ENCODE measurements around the gene KAT7.

The KAT7 gene

DNA sequence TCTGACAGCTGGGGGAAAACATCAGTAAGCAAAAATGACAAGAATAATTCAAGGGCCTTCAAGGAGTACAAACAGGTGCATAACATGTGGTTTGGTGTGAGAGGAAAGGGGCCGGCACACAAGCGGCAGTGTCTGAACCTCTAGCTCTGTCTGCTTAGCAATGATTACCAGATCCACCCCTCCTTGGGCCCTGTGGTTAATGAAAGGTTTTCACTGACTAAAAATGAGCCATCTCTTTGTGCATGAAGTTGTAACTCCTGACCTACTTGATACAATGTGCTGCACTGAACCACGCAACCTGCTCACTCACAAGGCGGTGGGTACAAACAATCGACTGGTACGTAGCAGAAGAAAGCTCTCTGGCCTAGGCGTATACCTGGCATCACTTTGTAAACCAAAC, 39.7 kb upstream of the KAT7 start:
- Histone ChIP-seq H3K9ac (ENCODE audit: low read length) (no peak overlapping the region), H3K79me2 (ENCODE audit: insufficient read depth, low read length) (no peaks in the 10 kb centered on the region), H3K9me3 (ENCODE audit: insufficient read depth, low read length) (no peaks in the 10 kb centered on the region), H3F3A (ENCODE audit: insufficient read depth) (peaks cover 7% of the 10 kb centered on the region), H3K36me3 (ENCODE audit: low read length) (no peaks in the 10 kb centered on the region), H3K4me2 (ENCODE audit: low read depth, low read length, poor library complexity, severe bottlenecking) (peak overlapping the region; percentile 2), H3K27ac (ENCODE audit: low read depth, low read length) (peak overlapping the region; percentile 54), H4K20me1 (ENCODE audit: low read depth, low read length) (no peaks in the 10 kb centered on the region), H3K9me2 (replicated peaks; ENCODE audit: insufficient read depth, low read length) (no peaks in the 10 kb centered on the region), H2AFZ (ENCODE audit: low read depth, low read length, severe bottlenecking) (no peak overlapping the region), H3K27me3 (ENCODE audit: low read length) (no peaks in the 10 kb centered on the region), H3K4me3 (ENCODE audit: insufficient read depth, low read length, poor library complexity, severe bottlenecking) (no peak overlapping the region)
- no peak for TF ChIP-seq EZH2phosphoT487 (conservative IDR thresholded peaks at IDR 0.05; ENCODE audit: low read length)
- TF ChIP-seq, protein P1, sequence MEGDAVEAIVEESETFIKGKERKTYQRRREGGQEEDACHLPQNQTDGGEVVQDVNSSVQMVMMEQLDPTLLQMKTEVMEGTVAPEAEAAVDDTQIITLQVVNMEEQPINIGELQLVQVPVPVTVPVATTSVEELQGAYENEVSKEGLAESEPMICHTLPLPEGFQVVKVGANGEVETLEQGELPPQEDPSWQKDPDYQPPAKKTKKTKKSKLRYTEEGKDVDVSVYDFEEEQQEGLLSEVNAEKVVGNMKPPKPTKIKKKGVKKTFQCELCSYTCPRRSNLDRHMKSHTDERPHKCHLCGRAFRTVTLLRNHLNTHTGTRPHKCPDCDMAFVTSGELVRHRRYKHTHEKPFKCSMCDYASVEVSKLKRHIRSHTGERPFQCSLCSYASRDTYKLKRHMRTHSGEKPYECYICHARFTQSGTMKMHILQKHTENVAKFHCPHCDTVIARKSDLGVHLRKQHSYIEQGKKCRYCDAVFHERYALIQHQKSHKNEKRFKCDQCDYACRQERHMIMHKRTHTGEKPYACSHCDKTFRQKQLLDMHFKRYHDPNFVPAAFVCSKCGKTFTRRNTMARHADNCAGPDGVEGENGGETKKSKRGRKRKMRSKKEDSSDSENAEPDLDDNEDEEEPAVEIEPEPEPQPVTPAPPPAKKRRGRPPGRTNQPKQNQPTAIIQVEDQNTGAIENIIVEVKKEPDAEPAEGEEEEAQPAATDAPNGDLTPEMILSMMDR (IDR thresholded peaks at IDR 0.05; ENCODE audit: insufficient read depth, low read length, poor library complexity, severe bottlenecking) = no peak

DNA sequence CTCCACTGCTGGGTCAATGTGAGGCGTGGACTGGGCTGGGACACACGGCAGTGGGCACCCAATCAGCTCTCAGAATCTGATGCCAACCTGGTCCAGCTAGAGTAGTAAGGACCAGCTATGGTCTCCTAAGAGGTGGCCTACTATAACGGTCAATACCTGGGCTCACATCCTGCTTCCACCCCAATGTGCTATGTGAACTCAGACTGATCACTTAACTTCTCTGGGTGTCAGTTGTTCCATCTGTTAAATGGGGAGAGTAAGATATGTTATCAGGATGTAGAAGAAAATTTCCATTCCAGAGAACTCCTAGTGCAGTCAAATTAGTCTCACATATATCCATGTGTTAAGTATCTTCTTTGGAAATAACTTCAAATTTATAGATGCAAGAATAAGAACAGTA, 38.8 kb upstream of the KAT7 start:
- H4K20me1 ChIP-seq (ENCODE audit: low read depth, low read length) = no peaks in the 10 kb centered on the region
- H3K4me2 ChIP-seq (ENCODE audit: low read depth, low read length, poor library complexity, severe bottlenecking) = no peak overlapping the region
- no peaks in the 10 kb centered on the region for H3K27me3 ChIP-seq (ENCODE audit: low read length)
- H3K9me2 ChIP-seq (replicated peaks; ENCODE audit: insufficient read depth, low read length) = no peaks in the 10 kb centered on the region
- peaks cover 7% of the 10 kb centered on the region for H3F3A ChIP-seq (ENCODE audit: insufficient read depth)
- TF ChIP-seq, protein P1 (IDR thresholded peaks at IDR 0.05; ENCODE audit: insufficient read depth, low read length, poor library complexity, severe bottlenecking) = no peak
- no peak for TF ChIP-seq EZH2phosphoT487 (conservative IDR thresholded peaks at IDR 0.05; ENCODE audit: low read length)
- H3K27ac ChIP-seq (ENCODE audit: low read depth, low read length) = no peak overlapping the region
- no peaks in the 10 kb centered on the region for H3K79me2 ChIP-seq (ENCODE audit: insufficient read depth, low read length)
- no peaks in the 10 kb centered on the region for H3K36me3 ChIP-seq (ENCODE audit: low read length)
- no peak overlapping the region for H2AFZ ChIP-seq (ENCODE audit: low read depth, low read length, severe bottlenecking)
- H3K9ac ChIP-seq (ENCODE audit: low read length) = no peak overlapping the region
- no peaks in the 10 kb centered on the region for H3K9me3 ChIP-seq (ENCODE audit: insufficient read depth, low read length)
- H3K4me3 ChIP-seq (ENCODE audit: insufficient read depth, low read length, poor library complexity, severe bottlenecking) = no peak overlapping the region

- no peak overlapping the region for H3K9ac ChIP-seq (ENCODE audit: low read length)
- H3K79me2 ChIP-seq (ENCODE audit: insufficient read depth, low read length) = no peaks in the 10 kb centered on the region
Measured at GRCh38 chr17:49752508-49752907, 36.0 kb upstream of the KAT7 start.

More at GRCh38 chr17:49752508-49752907, 36.0 kb upstream of the KAT7 start:
- no peaks in the 10 kb centered on the region for H3K9me3 ChIP-seq (ENCODE audit: insufficient read depth, low read length)
- H4K20me1 ChIP-seq (ENCODE audit: low read depth, low read length) = no peaks in the 10 kb centered on the region
- no peak overlapping the region for H3K27ac ChIP-seq (ENCODE audit: low read depth, low read length)
- no peak overlapping the region for H2AFZ ChIP-seq (ENCODE audit: low read depth, low read length, severe bottlenecking)
- H3K36me3 ChIP-seq (ENCODE audit: low read length) = no peaks in the 10 kb centered on the region
- H3K27me3 ChIP-seq (ENCODE audit: low read length) = no peaks in the 10 kb centered on the region
- H3K4me2 ChIP-seq (ENCODE audit: low read depth, low read length, poor library complexity, severe bottlenecking) = no peak overlapping the region
- H3K4me3 ChIP-seq (ENCODE audit: insufficient read depth, low read length, poor library complexity, severe bottlenecking) = no peak overlapping the region
- TF ChIP-seq EZH2phosphoT487 (conservative IDR thresholded peaks at IDR 0.05; ENCODE audit: low read length) = no peak
- TF ChIP-seq, protein P1 (IDR thresholded peaks at IDR 0.05; ENCODE audit: insufficient read depth, low read length, poor library complexity, severe bottlenecking) = no peak
- peaks cover 7% of the 10 kb centered on the region for H3F3A ChIP-seq (ENCODE audit: insufficient read depth)
- H3K9me2 ChIP-seq (replicated peaks; ENCODE audit: insufficient read depth, low read length) = no peaks in the 10 kb centered on the region
